GM18907 (cell line): ENCODE measurements around the gene JUP.

Source experiments
- ATAC-seq: cut with Tn5 transposase; IDR thresholded peaks from one replicate; pipeline ENCODE4 v1.9.1; 2021; ENCODE audit warnings: mild to moderate bottlenecking, moderate library complexity; ENCODE audit not compliant: unreplicated experiment

The JUP gene

GRCh38 chr17:41810659-41811548, 24.4 kb upstream of the JUP start:
- no peak for ATAC-seq

GRCh38 chr17:41806685-41807445, 20.4 kb upstream of the JUP start:
- no peak for ATAC-seq

GRCh38 chr17:41803049-41804020, 16.8 kb upstream of the JUP start:
- no peak for ATAC-seq

- ATAC-seq, result no peak
Observed at GRCh38 chr17:41801374-41802271, 15.1 kb upstream of the JUP start.

- no peak for ATAC-seq
Observed at GRCh38 chr17:41800601-41801373, 14.3 kb upstream of the JUP start.

- no peak for ATAC-seq
Observed at GRCh38 chr17:41799366-41799765, 12.9 kb upstream of the JUP start.

GRCh38 chr17:41797377-41797776, 10.9 kb upstream of the JUP start:
- ATAC-seq, result no peak

GRCh38 chr17:41796121-41796895, 9.8 kb upstream of the JUP start:
- ATAC-seq, result no peak

GRCh38 chr17:41794540-41794975, 8.0 kb upstream of the JUP start:
- no peak for ATAC-seq

- no peak for ATAC-seq
Observed at GRCh38 chr17:41793784-41794539, 7.5 kb upstream of the JUP start.

GRCh38 chr17:41792845-41793783, 6.6 kb upstream of the JUP start:
- ATAC-seq, result no peak

- ATAC-seq, result no peak
Observed at GRCh38 chr17:41787021-41787418, 509 bp upstream of the JUP start.

- ATAC-seq, result no peak
Observed at GRCh38 chr17:41785859-41786226, 668 bp downstream of the JUP start.

- ATAC-seq, result no peak
Observed at GRCh38 chr17:41785091-41785858, 1.2 kb downstream of the JUP start.

- no peak for ATAC-seq
Observed at GRCh38 chr17:41784207-41784744, 2.2 kb downstream of the JUP start.

- ATAC-seq, result no peak
Observed at GRCh38 chr17:41782142-41782541, 4.4 kb downstream of the JUP start.
